NT2/D1 (cell line): ENCODE measurements around the gene GPR152.

Experiments used
- DNase-seq: peaks from one replicate; pipeline ENCODE4 v3.0.0-alpha.2; 2011; ENCODE audit warnings: low read depth, low spot score
- H3K27me3 ChIP-seq: 2 replicates; pipeline ENCODE4 v1.6.0; 2011; ENCODE audit warnings: mild to moderate bottlenecking; ENCODE audit not compliant: insufficient read length, insufficient read depth
- H3K36me3 ChIP-seq: 2 replicates; pipeline ENCODE4 v1.6.1; 2011; ENCODE audit warnings: mild to moderate bottlenecking, low read length, mixed read lengths; ENCODE audit not compliant: insufficient read depth, insufficient read length
- H3K4me1 ChIP-seq: 2 replicates; pipeline ENCODE4 v1.5.1; 2011; ENCODE audit not compliant: insufficient read depth, insufficient read length
- H3K4me3 ChIP-seq: 2 replicates; pipeline ENCODE4 v1.5.1; 2011; ENCODE audit warnings: low read depth; ENCODE audit not compliant: insufficient read length
- H3K9ac ChIP-seq: 2 replicates; pipeline ENCODE4 v1.6.0; 2011; ENCODE audit warnings: low read depth; ENCODE audit not compliant: insufficient read length
- H3K9me3 ChIP-seq: 2 replicates; pipeline ENCODE4 v1.5.1; 2011; ENCODE audit warnings: mild to moderate bottlenecking, low read length; ENCODE audit not compliant: insufficient read depth
- SUZ12 ChIP-seq: IDR thresholded peaks from 2 replicates; pipeline ENCODE4 v1.6.1; 2011; ENCODE audit not compliant: insufficient read length, insufficient read depth; ENCODE audit errors: extremely low read depth
- YY1 ChIP-seq: IDR thresholded peaks from 2 replicates; pipeline ENCODE4 v1.6.1; 2011; ENCODE audit not compliant: insufficient read length, insufficient read depth
- ZNF274 ChIP-seq: IDR thresholded peaks from 2 replicates; pipeline ENCODE4 v1.6.1; 2011; ENCODE audit warnings: mild to moderate bottlenecking, low read depth, low read length

The GPR152 gene

DNA sequence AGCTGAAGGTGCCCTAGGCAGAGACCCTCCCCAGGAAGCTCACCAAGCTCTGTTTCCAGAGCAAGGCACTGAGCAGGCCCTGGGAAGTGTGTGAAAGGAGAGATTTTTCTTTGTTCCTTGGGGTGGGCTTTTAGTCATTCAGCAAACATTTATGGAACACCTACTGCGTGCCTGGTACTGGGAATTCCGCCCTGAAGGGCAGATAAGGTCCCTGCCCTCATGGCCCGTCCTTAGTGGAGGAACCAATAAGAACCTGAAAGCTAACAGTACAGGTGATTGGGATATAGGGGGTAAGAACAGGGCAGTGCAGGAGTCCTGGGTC is 12.6 kb upstream of the GPR152 start:
- no peak for DNase-seq
- no peak for TF ChIP-seq SUZ12
- no peak for TF ChIP-seq ZNF274
- TF ChIP-seq YY1 = no peak
- Histone ChIP-seq H3K9ac (peak overlapping the region; percentile 94), H3K4me1 (peaks cover 29% of the 10 kb centered on the region), H3K27me3 (no peaks in the 10 kb centered on the region), H3K9me3 (no peaks in the 10 kb centered on the region), H3K36me3 (no peaks in the 10 kb centered on the region), H3K4me3 (peak overlapping the region; percentile 81)

DNA sequence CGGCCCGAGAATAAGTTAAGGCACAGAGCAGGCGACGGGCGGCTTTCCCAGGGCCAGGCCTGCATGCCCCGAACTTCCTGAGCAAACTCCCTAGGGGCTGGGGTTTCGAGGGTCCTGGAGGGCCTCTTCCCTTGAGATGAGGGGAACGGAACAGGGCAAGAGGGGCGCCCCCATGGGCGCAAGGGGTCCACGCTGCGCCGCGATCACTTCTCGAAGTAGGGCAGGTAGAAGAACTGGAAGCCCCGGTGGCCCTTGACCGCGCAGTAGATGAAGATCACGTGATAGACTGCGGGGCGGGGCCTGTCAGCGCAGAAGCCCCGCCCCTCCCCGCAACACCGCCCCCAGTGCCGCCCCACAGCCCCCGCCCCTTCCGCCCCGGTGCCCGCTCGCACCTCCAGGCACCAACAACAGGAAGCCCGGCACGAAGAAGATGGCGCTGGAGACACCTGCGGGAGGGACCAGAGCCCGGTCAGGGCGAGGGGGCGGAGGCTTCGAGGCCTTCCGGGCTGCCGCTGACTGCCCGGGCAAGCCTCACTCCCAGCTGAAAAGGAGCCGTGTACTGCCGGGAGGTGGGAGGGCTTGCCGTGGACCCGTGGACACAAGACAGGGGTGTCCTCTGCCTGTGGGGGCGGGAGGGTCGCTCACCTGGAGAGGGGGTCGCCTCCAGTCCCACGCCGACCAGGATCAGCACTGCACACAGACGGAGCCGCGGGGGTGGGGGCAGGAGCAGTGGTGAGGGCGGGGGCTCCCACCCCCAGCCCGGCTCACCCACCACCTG is 12.1 kb upstream of the GPR152 start:
- H3K36me3 ChIP-seq = no peaks in the 10 kb centered on the region
- H3K4me3 ChIP-seq = peak overlapping the region; percentile 81
- TF ChIP-seq YY1 (peak; percentile 39), ZNF274 (no peak), SUZ12 (no peak)
- peak overlapping the region; percentile 94 for H3K9ac ChIP-seq
- H3K9me3 ChIP-seq = no peaks in the 10 kb centered on the region
- no peaks in the 10 kb centered on the region for H3K27me3 ChIP-seq
- peaks cover 31% of the 10 kb centered on the region for H3K4me1 ChIP-seq
- DNase-seq = peak; percentile 87

GRCh38 chr11:67463680-67464410 is 11.3 kb upstream of the GPR152 start:
- H3K27me3 ChIP-seq = no peaks in the 10 kb centered on the region
- peak overlapping the region; percentile 40 for H3K4me3 ChIP-seq
- no peaks in the 10 kb centered on the region for H3K36me3 ChIP-seq
- no peaks in the 10 kb centered on the region for H3K9me3 ChIP-seq
- TF ChIP-seq YY1 (no peak), ZNF274 (no peak), SUZ12 (no peak)
- H3K9ac ChIP-seq = peak overlapping the region; percentile 79
- no peak for DNase-seq
- peaks cover 31% of the 10 kb centered on the region for H3K4me1 ChIP-seq

DNA sequence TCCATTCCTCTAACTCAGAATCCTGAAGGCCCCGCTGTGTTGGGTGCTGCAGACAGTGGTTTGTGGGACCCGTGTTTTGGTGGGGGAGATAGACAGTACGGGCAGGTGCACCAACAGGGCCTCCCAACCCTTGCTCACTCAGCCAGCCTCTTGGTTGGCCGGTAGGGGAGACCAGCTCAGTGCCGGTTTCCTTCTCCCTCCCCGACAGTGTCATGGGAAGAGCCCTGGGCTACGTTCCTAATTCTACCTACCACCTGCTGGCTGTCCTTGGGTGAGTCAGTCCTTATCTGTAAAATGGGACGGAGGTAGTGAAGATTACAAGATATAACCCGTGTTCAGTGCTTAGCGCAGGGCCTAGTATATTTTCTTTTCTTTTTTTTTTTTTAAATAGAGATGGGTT is 10.7 kb upstream of the GPR152 start:
- Histone ChIP-seq H3K4me3 (no peak overlapping the region), H3K36me3 (no peaks in the 10 kb centered on the region), H3K27me3 (no peaks in the 10 kb centered on the region), H3K4me1 (peaks cover 29% of the 10 kb centered on the region), H3K9me3 (no peaks in the 10 kb centered on the region), H3K9ac (no peak overlapping the region)
- no peak for TF ChIP-seq ZNF274
- TF ChIP-seq YY1 = no peak
- no peak for TF ChIP-seq SUZ12
- DNase-seq = no peak

DNA sequence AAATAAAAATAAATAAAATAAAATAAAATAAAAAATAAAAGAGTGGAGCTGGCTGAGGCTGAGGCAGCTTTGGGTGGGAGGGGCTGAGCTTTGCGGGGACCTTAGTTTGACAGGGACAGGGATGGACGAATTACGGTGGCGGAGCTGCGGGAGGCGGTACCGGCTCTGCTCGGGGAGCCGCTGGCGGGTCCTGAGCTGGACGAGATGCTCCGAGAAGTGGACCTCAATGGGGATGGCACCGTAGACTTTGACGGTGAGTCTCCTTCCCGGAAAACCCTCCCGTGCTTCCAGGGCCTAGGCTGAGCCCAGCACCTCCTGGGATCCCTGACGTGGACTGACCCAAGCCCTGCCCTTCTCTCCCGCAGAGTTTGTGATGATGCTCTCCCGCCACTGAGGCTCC is 5.7 kb upstream of the GPR152 start:
- TF ChIP-seq YY1 (no peak), ZNF274 (no peak), SUZ12 (no peak)
- no peaks in the 10 kb centered on the region for H3K9me3 ChIP-seq
- no peaks in the 10 kb centered on the region for H3K36me3 ChIP-seq
- no peak for DNase-seq
- no peak overlapping the region for H3K4me3 ChIP-seq
- H3K9ac ChIP-seq = no peak overlapping the region
- H3K4me1 ChIP-seq = peaks cover 10% of the 10 kb centered on the region
- H3K27me3 ChIP-seq = no peaks in the 10 kb centered on the region

DNA sequence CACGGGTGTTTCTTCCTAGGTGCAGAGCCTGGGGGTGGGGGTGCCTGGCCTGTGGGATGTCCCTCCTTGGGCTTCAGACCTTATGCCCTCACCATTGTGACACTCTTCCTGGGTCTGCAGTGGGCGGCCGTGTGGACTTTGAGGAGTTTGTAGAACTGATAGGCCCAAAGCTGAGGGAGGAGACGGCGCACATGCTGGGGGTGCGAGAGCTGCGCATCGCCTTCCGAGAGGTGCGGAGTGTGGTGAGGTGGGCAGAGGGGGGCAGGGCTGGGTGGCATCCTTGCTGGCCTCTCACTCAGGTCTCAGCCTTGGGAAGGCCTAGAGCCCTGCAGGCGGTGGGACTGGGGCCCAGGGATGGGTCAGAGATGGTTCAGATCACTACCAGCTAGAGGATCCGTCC is 4.9 kb upstream of the GPR152 start:
- TF ChIP-seq YY1 = no peak
- TF ChIP-seq SUZ12 = no peak
- no peak for TF ChIP-seq ZNF274
- H3K4me3 ChIP-seq = no peak overlapping the region
- H3K4me1 ChIP-seq = peaks cover 9% of the 10 kb centered on the region
- no peak for DNase-seq
- H3K9ac ChIP-seq = no peak overlapping the region
- no peaks in the 10 kb centered on the region for H3K36me3 ChIP-seq
- no peaks in the 10 kb centered on the region for H3K27me3 ChIP-seq
- no peaks in the 10 kb centered on the region for H3K9me3 ChIP-seq

- no peaks in the 10 kb centered on the region for H3K9me3 ChIP-seq
- no peak overlapping the region for H3K4me3 ChIP-seq
- peak overlapping the region; percentile 62 for H3K9ac ChIP-seq
- peaks cover 9% of the 10 kb centered on the region for H3K4me1 ChIP-seq
- no peaks in the 10 kb centered on the region for H3K36me3 ChIP-seq
- TF ChIP-seq YY1 = no peak
- no peak for TF ChIP-seq SUZ12
- no peak for TF ChIP-seq ZNF274
- no peak for DNase-seq
- peaks cover 6% of the 10 kb centered on the region for H3K27me3 ChIP-seq
Observed at GRCh38 chr11:67456068-67456705, 3.7 kb upstream of the GPR152 start.
